Metanephros (tissue), 2 donors: ENCODE data around the gene GNE. TPM values are rescaled to one million over a fixed set of nuclear protein-coding genes. Genes with fewer than 3 reads are reported as not detected.

ENCODE experiments used
- small RNA-seq: library from RNA; depleted of rRNA; stranded (forward); fragments of <200 nt; gene quantifications from one replicate; pipeline ENCODE3, GENCODE V24; 2014; ENCODE audit warnings: low replicate concordance
- total RNA-seq: library from RNA; depleted of rRNA; stranded (reverse); fragments of >200 nt; gene quantifications from one replicate; pipeline ENCODE4 v1.2.3, GENCODE V29; 2014

The GNE gene
- total RNA-seq = 22.2 TPM

GRCh38 chr9:36258208-36258995 lies at the start of gene GNE:
TSS of gene GNE (minus strand) at chr9:36258448. CDS start at chr9:36249355, 9,093 bp downstream.

GRCh38 chr9:36190388-36191289 lies 67.6 kb downstream of the GNE start, which contains the start of gene CLTA:
TSS of gene CLTA (plus strand) at chr9:36190921. CDS start at chr9:36191057, 136 bp downstream.

GRCh38 chr9:36169166-36169565 lies 89.1 kb downstream of the GNE start, which contains the start of gene CCIN:
TSS of gene CCIN (plus strand) at chr9:36169388. CDS start at chr9:36169503, 115 bp downstream.

Small RNA genes within 50 kb of the gene (small RNA-seq; reads per million reads assigned to genes)
- not detected for gene RNU4-53P

Other genes starting within 250 kb of the GNE start
- gene RECK, start 221.5 kb downstream of the GNE start, total RNA-seq = 17.9 TPM
- gene GLIPR2, start 121.7 kb downstream of the GNE start, total RNA-seq = 20.1 TPM
- gene CCIN, start 89.1 kb downstream of the GNE start, total RNA-seq = 0.64 TPM
- gene CLTA, start 67.5 kb downstream of the GNE start, total RNA-seq = 162 TPM
- 27.9 TPM for gene RNF38, start 141.8 kb upstream of the GNE start, total RNA-seq